ENCODE results near the gene LRG1. TPM values are rescaled to one million over a fixed set of nuclear protein-coding genes. Genes with fewer than 3 reads are reported as not detected.
A peak's percentile ranks its signal among the peaks of the same experiment; 100 is the strongest.

The LRG1 gene
- total and polyA plus RNA-seq, 9 donors: 0.18 to 0.92 (median 0.59) TPM

DNA sequence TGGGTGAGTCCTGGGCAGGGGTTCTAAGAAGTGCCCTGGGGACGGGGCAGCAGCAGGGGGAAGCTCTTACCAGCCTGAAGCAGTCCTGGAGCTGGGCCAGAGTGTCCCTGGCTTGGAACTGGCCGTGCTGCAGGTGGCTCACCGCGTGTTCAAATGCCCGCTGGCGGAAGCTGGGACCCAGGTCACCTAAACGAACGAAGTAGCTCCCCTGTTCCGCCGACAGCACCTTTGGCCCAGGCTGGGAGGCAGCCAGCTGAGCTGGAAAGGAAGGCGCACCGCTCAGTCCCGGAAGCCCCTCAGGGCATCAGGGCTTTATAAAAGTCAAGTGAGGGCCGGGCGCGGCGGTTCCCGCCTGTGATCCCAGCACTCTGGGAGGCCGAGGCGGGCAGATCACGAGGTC is 31.1 kb downstream of the LRG1 start:
- Histone ChIP-seq H3K4me3 (ENCODE audit: low read length) (no peak overlapping the region), H3K9me3 (replicated peaks; ENCODE audit: control insufficient read depth, low read depth, low read length) (no peaks in the 10 kb centered on the region), H3K27me3 (ENCODE audit: control insufficient read depth, insufficient read depth, low read length) (no peaks in the 10 kb centered on the region), H3K27ac (ENCODE audit: low read length) (no peak overlapping the region), H3K4me1 (ENCODE audit: control insufficient read depth, insufficient read depth, low read length) (peaks cover 16% of the 10 kb centered on the region), H3K36me3 (ENCODE audit: control insufficient read depth, insufficient read depth, low read length) (peaks cover 33% of the 10 kb centered on the region)
- WGBS (ENCODE audit: insufficient coverage): 88% methylated on average over 13 of the region's 21 CpGs
- no peak for DNase-seq

DNA sequence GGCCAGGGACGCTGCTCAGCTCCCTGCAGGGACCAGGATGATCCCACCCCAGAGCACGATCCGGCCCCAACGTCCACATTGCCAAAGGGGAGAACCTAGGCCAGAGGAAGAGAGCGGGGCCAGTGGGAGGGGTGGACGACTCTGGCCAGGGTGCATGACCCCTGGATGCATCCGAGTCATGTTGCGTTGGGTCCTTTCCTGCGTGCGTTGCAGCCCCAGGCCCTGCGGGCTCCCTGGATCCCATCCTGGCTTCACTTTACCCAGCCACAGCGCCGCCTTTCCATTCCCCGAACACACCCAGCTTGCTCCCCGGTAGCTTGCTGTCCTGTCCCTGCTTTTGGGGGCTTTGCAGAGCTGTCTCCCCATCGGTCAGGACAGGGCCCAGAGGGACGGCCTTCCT is 32.0 kb downstream of the LRG1 start:
- peaks cover 25% of the 10 kb centered on the region for H3K4me1 ChIP-seq (ENCODE audit: control insufficient read depth, insufficient read depth, low read length)
- no peak overlapping the region for H3K27ac ChIP-seq (ENCODE audit: low read length)
- 73% methylated on average over 16 of the region's 17 CpGs for WGBS (ENCODE audit: insufficient coverage)

DNA sequence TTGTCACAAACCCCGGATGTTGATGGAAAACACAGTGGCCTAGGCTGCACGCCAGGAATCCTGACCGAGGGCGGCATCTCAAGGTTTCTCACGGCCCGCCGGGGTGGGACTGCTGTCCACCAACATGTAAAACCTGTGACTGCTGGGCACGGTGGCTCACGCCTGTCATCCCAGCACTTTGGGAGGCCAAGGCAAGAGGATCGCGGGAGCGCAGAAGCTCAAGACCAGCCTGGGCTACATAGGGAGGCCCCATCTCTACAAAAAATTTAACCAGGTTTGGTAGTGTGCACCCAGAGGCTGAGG is 32.7 kb downstream of the LRG1 start:
- H3K9me3 ChIP-seq (replicated peaks; ENCODE audit: control insufficient read depth, low read depth, low read length): no peaks in the 10 kb centered on the region
- H3K27me3 ChIP-seq (ENCODE audit: control insufficient read depth, insufficient read depth, low read length): no peaks in the 10 kb centered on the region
- no peak for DNase-seq
- peaks cover 48% of the 10 kb centered on the region for H3K36me3 ChIP-seq (ENCODE audit: control insufficient read depth, insufficient read depth, low read length)
- 72% methylated on average over 11 of the region's 12 CpGs for WGBS (ENCODE audit: insufficient coverage)
- H3K27ac ChIP-seq (ENCODE audit: low read length): no peak overlapping the region
- peaks cover 27% of the 10 kb centered on the region for H3K4me1 ChIP-seq (ENCODE audit: control insufficient read depth, insufficient read depth, low read length)
- H3K4me3 ChIP-seq (ENCODE audit: low read length): no peak overlapping the region

More for the DNA sequence above, 32.0 kb downstream of the LRG1 start:
- no peak for DNase-seq
- H3K27me3 ChIP-seq (ENCODE audit: control insufficient read depth, insufficient read depth, low read length): no peaks in the 10 kb centered on the region
- no peak overlapping the region for H3K4me3 ChIP-seq (ENCODE audit: low read length)
- H3K36me3 ChIP-seq (ENCODE audit: control insufficient read depth, insufficient read depth, low read length): peaks cover 41% of the 10 kb centered on the region
- no peaks in the 10 kb centered on the region for H3K9me3 ChIP-seq (replicated peaks; ENCODE audit: control insufficient read depth, low read depth, low read length)

DNA sequence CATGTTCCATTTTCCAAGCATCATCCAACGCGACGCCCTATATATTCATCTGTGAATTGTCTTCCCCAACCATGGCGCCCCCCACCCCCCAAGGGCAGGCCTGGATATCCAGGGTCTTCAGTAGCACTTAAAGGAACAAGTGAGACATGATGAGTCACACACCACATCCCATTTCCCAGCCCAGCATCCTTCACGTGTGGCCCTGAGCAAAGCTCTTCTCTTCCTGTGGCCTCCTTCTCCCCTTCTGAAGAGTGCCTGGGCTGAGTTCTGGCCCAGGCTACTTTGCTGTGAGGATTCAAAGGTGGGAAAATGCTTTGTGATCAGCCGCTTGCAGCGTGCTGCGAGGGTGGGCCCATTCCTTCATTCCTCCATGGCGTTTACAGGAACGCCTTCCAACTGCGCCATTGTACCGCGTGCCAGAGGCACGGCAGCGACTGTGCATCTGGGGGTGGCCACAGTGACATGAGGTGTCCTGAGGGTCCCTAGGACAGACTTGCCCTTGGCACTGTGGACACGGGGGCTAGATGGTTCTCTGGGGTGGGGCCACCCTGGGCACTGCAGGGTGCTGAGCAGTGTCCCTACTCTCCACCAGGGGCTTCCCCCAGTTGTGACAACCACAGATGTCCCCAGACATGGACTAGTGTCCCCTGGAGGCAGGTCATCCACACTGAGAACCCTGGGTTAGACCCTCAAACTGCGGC is 33.2 kb downstream of the LRG1 start:
- Histone ChIP-seq H3K4me3 (ENCODE audit: low read length) (no peak overlapping the region), H3K27ac (ENCODE audit: low read length) (no peak overlapping the region), H3K36me3 (ENCODE audit: control insufficient read depth, insufficient read depth, low read length) (peaks cover 54% of the 10 kb centered on the region), H3K9me3 (replicated peaks; ENCODE audit: control insufficient read depth, low read depth, low read length) (no peaks in the 10 kb centered on the region), H3K4me1 (ENCODE audit: control insufficient read depth, insufficient read depth, low read length) (peaks cover 27% of the 10 kb centered on the region), H3K27me3 (ENCODE audit: control insufficient read depth, insufficient read depth, low read length) (no peaks in the 10 kb centered on the region)
- 78% methylated on average over 14 of the region's 17 CpGs for WGBS (ENCODE audit: insufficient coverage)
- DNase-seq: no peak

DNA sequence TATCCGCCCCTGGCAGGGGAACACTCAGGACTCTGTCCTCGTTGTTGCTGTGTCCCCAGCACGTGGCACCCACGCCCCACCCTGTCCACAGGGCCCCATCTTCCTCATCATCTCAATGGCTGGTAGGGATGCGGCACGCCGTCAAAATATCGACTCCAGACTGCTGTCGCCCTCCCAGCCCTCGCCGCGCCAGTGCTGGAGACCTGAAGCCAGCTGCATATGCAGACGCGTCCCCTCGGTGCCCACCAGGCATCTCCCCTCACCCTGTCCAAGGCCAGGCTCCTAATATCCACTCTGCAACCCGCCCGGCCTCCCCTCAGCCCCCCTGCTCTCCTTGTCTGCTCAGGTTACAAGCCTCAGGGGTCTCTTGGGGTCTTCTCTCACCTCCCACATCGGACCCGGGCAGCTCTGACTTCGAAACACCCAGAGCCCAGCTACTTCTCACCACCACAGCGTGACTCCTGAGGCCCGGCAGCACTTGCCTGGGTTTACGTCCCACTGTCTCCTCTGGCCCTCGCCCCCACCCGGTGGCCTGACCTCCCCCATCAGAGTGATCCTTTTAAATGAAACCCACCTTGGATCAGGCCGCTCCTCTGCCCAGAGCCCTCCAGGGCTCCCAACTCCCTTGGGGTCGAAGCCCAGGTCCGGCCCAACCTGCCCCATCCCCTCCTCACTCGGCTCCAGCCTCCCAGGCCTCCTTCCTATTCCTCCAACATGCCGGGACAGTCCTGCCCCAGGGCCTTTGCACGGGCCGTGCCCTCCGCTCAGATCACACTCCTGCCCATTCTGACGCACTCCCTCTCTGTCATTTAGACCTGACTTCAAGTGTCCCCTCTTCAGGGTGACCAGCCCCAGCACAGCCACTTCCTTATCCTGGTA is 34.0 kb downstream of the LRG1 start:
- no peak overlapping the region for H3K27ac ChIP-seq (ENCODE audit: low read length)
- H3K9me3 ChIP-seq (replicated peaks; ENCODE audit: control insufficient read depth, low read depth, low read length): no peaks in the 10 kb centered on the region
- peaks cover 27% of the 10 kb centered on the region for H3K4me1 ChIP-seq (ENCODE audit: control insufficient read depth, insufficient read depth, low read length)
- no peak for DNase-seq
- peaks cover 61% of the 10 kb centered on the region for H3K36me3 ChIP-seq (ENCODE audit: control insufficient read depth, insufficient read depth, low read length)
- no peaks in the 10 kb centered on the region for H3K27me3 ChIP-seq (ENCODE audit: control insufficient read depth, insufficient read depth, low read length)
- 86% methylated on average over 34 of the region's 34 CpGs for WGBS (ENCODE audit: insufficient coverage)
- H3K4me3 ChIP-seq (ENCODE audit: low read length): no peak overlapping the region

DNA sequence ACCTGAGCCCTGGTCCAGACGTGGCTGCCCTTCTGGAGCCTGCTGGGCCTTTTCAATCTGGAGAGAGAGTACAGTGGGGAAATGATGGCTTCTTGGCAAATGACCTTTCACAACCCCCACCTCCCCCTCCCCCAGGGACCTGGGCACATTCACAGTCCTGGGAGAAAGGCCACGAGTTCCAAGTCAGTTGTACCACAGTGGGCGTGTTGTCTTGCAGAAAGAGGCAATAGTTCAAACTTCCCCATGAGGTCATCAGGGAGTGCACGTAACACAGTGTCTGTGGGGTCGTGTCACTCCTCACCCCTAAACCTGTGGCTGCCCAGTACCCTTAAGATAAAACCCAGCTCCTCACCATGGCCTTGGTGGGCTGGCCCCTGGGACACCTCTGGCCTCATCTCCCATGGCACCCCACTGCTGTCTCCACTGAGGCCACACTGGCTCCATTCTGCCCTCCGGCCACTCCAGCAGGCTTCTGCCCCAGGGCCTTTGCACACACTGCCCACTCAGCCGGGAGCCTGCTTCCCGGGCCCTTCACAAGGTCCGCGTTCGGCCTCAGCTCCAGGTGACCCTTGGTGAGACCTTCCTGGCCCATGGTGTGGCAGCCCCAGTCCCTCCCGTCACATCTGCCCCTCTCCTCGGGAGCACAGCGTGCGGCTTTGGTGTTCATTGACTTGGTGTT is 34.8 kb downstream of the LRG1 start:
- no peaks in the 10 kb centered on the region for H3K27me3 ChIP-seq (ENCODE audit: control insufficient read depth, insufficient read depth, low read length)
- peaks cover 27% of the 10 kb centered on the region for H3K4me1 ChIP-seq (ENCODE audit: control insufficient read depth, insufficient read depth, low read length)
- peak overlapping the region; percentile 75 for H3K27ac ChIP-seq (ENCODE audit: low read length)
- DNase-seq: no peak
- H3K4me3 ChIP-seq (ENCODE audit: low read length): no peak overlapping the region
- 79% methylated on average over 14 of the region's 15 CpGs for WGBS (ENCODE audit: insufficient coverage)
- no peaks in the 10 kb centered on the region for H3K9me3 ChIP-seq (replicated peaks; ENCODE audit: control insufficient read depth, low read depth, low read length)
- peaks cover 61% of the 10 kb centered on the region for H3K36me3 ChIP-seq (ENCODE audit: control insufficient read depth, insufficient read depth, low read length)

DNA sequence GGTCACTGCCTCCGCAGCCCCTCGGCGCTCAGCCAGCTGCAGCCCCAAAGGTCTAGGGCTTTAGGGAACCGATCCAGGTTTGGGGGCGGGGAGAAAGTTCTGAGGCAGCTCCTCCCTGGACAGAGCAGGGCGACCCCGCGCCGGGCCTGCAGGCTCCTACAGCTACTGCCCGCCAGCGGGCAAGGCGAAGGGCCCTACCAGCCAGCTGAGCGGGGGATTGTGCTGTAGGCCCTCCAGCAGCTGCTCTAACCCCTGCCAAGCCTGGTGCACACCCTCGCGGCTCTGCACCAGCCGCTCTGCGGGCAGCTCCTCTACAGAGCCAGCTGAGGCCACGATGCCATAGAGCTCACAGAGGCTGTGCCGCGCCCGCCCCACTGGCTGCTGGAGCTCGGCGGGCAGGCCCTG is 35.5 kb downstream of the LRG1 start:
- peaks cover 27% of the 10 kb centered on the region for H3K4me1 ChIP-seq (ENCODE audit: control insufficient read depth, insufficient read depth, low read length)
- no peaks in the 10 kb centered on the region for H3K9me3 ChIP-seq (replicated peaks; ENCODE audit: control insufficient read depth, low read depth, low read length)
- 84% methylated on average over 22 of the region's 23 CpGs for WGBS (ENCODE audit: insufficient coverage)
- no peak overlapping the region for H3K4me3 ChIP-seq (ENCODE audit: low read length)
- peak; percentile 83 for DNase-seq
- peaks cover 67% of the 10 kb centered on the region for H3K36me3 ChIP-seq (ENCODE audit: control insufficient read depth, insufficient read depth, low read length)
- peak overlapping the region; percentile 75 for H3K27ac ChIP-seq (ENCODE audit: low read length)
- H3K27me3 ChIP-seq (ENCODE audit: control insufficient read depth, insufficient read depth, low read length): no peaks in the 10 kb centered on the region

DNA sequence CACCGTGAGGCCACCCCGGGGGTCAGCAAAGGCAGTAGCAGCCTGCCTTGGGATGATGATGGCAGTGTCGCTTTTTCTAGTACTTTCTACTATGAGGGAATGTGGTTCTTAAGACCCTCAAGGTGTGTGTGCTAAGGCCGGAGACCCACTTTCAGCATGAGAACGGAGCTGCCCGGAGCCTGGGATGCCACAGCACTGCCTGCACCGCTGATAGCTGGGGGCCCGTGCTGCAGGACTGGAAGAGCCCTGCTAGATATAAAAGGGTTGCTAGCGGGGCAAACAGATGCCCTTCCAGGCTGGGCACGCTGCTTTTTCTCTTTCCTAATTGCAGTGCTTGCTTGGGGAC is 36.0 kb downstream of the LRG1 start:
- peaks cover 69% of the 10 kb centered on the region for H3K36me3 ChIP-seq (ENCODE audit: control insufficient read depth, insufficient read depth, low read length)
- DNase-seq: no peak
- peaks cover 27% of the 10 kb centered on the region for H3K4me1 ChIP-seq (ENCODE audit: control insufficient read depth, insufficient read depth, low read length)
- 75% methylated on average over 9 of the region's 10 CpGs for WGBS (ENCODE audit: insufficient coverage)
- no peak overlapping the region for H3K4me3 ChIP-seq (ENCODE audit: low read length)
- H3K27me3 ChIP-seq (ENCODE audit: control insufficient read depth, insufficient read depth, low read length): no peaks in the 10 kb centered on the region
- peak overlapping the region; percentile 48 for H3K27ac ChIP-seq (ENCODE audit: low read length)
- H3K9me3 ChIP-seq (replicated peaks; ENCODE audit: control insufficient read depth, low read depth, low read length): no peaks in the 10 kb centered on the region

DNA sequence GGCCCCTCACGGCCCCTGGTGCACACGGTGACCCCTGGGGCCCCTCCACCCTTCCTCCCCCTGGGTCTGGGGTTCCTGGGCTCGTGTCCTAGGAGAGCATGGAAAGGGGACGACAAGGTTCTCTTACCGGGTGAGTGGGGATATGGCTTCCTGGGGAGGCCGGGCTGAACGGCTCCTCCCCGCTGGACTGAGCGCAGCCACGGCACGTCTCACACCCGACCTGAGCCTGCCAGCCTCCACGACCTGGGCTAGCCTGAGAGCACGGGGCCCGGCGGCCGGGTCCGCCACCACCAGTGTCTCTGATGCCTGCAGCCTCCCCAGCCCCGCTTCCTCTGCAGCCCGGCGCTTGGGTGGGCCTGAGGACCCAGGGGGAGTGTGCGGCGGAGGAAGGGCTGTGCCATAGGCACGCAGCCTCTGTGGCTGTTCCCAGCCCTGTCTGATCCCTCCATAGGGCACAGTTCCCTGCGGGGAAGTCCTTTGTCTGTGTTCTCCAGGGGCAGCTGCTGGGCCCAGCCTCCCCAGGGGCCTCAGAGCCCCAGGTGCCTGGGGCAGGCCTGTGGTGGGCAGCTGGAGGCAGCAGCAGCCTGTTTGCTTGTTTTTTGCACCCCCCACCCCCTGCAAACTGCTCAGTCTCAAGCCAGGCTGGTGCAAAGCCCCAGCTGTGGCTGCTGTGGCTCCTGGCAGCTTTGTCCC is 36.6 kb downstream of the LRG1 start:
- peaks cover 27% of the 10 kb centered on the region for H3K4me1 ChIP-seq (ENCODE audit: control insufficient read depth, insufficient read depth, low read length)
- no peak for DNase-seq
- peak overlapping the region; percentile 48 for H3K27ac ChIP-seq (ENCODE audit: low read length)
- no peak overlapping the region for H3K4me3 ChIP-seq (ENCODE audit: low read length)
- no peaks in the 10 kb centered on the region for H3K9me3 ChIP-seq (replicated peaks; ENCODE audit: control insufficient read depth, low read depth, low read length)
- H3K36me3 ChIP-seq (ENCODE audit: control insufficient read depth, insufficient read depth, low read length): peaks cover 75% of the 10 kb centered on the region
- 80% methylated on average over 23 of the region's 25 CpGs for WGBS (ENCODE audit: insufficient coverage)
- H3K27me3 ChIP-seq (ENCODE audit: control insufficient read depth, insufficient read depth, low read length): no peaks in the 10 kb centered on the region
